Left ventricle myocardium inferior (tissue), 1 donor: ENCODE results near the gene RALBP1. TPM values are rescaled to one million over a fixed set of nuclear protein-coding genes. Genes with fewer than 3 reads are reported as not detected.
A peak's percentile ranks its signal among the peaks of the same experiment; 100 is the strongest.
"Not testable (repeated sequence)": the region's sequence is repeated elsewhere in the genome, so short reads cannot be mapped to it uniquely, and the experiment has no call there.

Experiments
- DNase-seq: peaks from one replicate; pipeline ENCODE4 v3.0.0-alpha.2; 2020
- H3K27ac ChIP-seq: fragments of 200-600 bp; replicated peaks from 2 replicates; pipeline ENCODE4 v1.8.0; 2021
- H3K27me3 ChIP-seq: fragments of 200-600 bp; 2 replicates; pipeline ENCODE4 v1.8.0; 2021; ENCODE audit warnings: low read depth
- H3K36me3 ChIP-seq: fragments of 200-600 bp; 2 replicates; pipeline ENCODE4 v1.8.0; 2021
- H3K4me1 ChIP-seq: fragments of 200-600 bp; 2 replicates; pipeline ENCODE4 v1.8.0; 2021
- H3K4me3 ChIP-seq: fragments of 200-600 bp; 2 replicates; pipeline ENCODE4 v1.8.0; 2021; ENCODE audit warnings: mild to moderate bottlenecking, moderate library complexity
- H3K9me3 ChIP-seq: fragments of 200-600 bp; replicated peaks from 2 replicates; pipeline ENCODE4 v1.8.0; 2021
- CTCF ChIP-seq: fragments of 200-600 bp; IDR thresholded peaks from 2 replicates; pipeline ENCODE4 v1.8.0; 2021; ENCODE audit warnings: antibody characterized with exemption, mild to moderate bottlenecking, borderline replicate concordance
- intact Hi-C: fragments of 100-400 bp; cut with micrococcal nuclease; formaldehyde crosslinking; loops from one replicate; pipeline ENCODE4 v1.11.0; 2022
- total RNA-seq: library from RNA; stranded (reverse); fragmentation: NEBNext Ultra II Directional; extraction: Animal tissue kit (Norgen Biotek cat#: 25700); gene quantifications from one replicate; pipeline ENCODE4 v1.2.1, GENCODE V29; 2021
- donor health status: DM: no; HTN: yes; CAD: no; lungs with severe emphysema.

The RALBP1 gene
- total RNA-seq, 1 donor from 2014 or later: 46.2 TPM

GRCh38 chr18:9474108-9474982, 968 bp upstream of the RALBP1 start:
- H3K4me1 ChIP-seq: peaks cover 34% of the 10 kb centered on the region
- intact Hi-C loops: no loop called here
- peaks cover 12% of the 10 kb centered on the region for H3K36me3 ChIP-seq
- peak overlapping the region; percentile 93 for H3K4me3 ChIP-seq
- peaks cover 10% of the 10 kb centered on the region for H3K9me3 ChIP-seq
- H3K27ac ChIP-seq: peak overlapping the region; percentile 99
- peak; percentile 19 for TF ChIP-seq CTCF
- no peaks in the 10 kb centered on the region for H3K27me3 ChIP-seq
- no peak for DNase-seq

GRCh38 chr18:9475643-9476591, 604 bp downstream of the RALBP1 start:
- TF ChIP-seq CTCF: no peak
- no peak for DNase-seq
- intact Hi-C loops: no loop called here
- Histone ChIP-seq H3K27me3 (no peaks in the 10 kb centered on the region), H3K27ac (peak overlapping the region; percentile 99), H3K9me3 (no peaks in the 10 kb centered on the region), H3K36me3 (peaks cover 13% of the 10 kb centered on the region), H3K4me3 (peak overlapping the region; percentile 93), H3K4me1 (peaks cover 34% of the 10 kb centered on the region)

- Histone ChIP-seq H3K36me3 (peaks cover 13% of the 10 kb centered on the region), H3K4me1 (peaks cover 34% of the 10 kb centered on the region), H3K4me3 (peak overlapping the region; percentile 93)
- H3K27ac ChIP-seq, DNase-seq, intact Hi-C loops, H3K27me3 ChIP-seq, H3K9me3 ChIP-seq: not testable (repeated sequence)
These were observed 1.6 kb downstream of the RALBP1 start for GRCh38 chr18:9476949-9477348.

GRCh38 chr18:9477509-9477908, 2.2 kb downstream of the RALBP1 start:
- Histone ChIP-seq H3K9me3 (no peaks in the 10 kb centered on the region), H3K27me3 (no peaks in the 10 kb centered on the region), H3K4me1 (peaks cover 40% of the 10 kb centered on the region), H3K27ac (no peak overlapping the region), H3K4me3 (no peak overlapping the region), H3K36me3 (peaks cover 13% of the 10 kb centered on the region)
- no peak for DNase-seq
- no peak for TF ChIP-seq CTCF
- intact Hi-C loops: no loop called here

GRCh38 chr18:9478545-9478944, 3.2 kb downstream of the RALBP1 start:
- intact Hi-C loops: no loop called here
- DNase-seq: no peak
- Histone ChIP-seq H3K4me1 (peaks cover 45% of the 10 kb centered on the region), H3K36me3 (peaks cover 13% of the 10 kb centered on the region), H3K27me3 (no peaks in the 10 kb centered on the region), H3K4me3 (no peak overlapping the region), H3K9me3 (no peaks in the 10 kb centered on the region), H3K27ac (no peak overlapping the region)
- TF ChIP-seq CTCF: no peak
